ENCODE measurements around the gene THRB. TPM values are rescaled to one million over a fixed set of nuclear protein-coding genes. Genes with fewer than 3 reads are reported as not detected.

THRB gene
- total and polyA plus RNA-seq, 11 donors = 4.8 to 28.5 (median 21.0) TPM

DNA sequence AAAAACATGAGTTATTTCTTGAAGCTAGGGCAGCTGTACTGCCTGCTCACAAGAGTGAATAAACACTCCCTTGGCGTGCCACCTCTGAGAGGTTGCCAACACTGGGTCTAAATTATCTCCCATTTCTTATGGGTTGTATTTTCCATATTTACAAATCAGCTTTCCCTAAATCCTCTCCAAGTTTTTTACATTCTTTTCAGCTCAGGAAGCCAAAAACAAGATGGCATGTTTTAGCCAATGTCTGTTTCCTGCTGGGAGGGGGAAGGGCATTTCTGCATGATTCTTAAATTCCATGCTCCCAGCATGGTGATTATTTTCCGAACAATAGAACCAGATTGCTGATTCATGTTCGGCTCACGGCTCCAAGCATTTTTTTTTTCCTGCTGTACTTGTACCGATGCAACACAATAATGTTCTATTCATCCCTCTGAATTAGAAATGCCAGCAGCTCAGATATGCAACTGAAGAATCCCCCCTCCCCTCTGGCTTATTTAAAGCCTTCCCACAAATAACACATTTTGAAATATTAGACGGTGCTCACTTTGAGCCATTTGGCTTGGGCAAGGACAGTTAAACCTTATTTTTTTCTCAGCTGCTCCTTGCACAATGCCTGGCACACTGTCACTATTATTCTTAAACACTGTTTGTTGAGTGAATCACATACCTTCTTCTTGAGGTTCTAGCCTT is 252.5 kb downstream of the THRB start:
- WGBS, 4 donors = 19 to 48% (median 24%) methylated on average over 6 of the region's 6 CpGs
- intact Hi-C loops (cut with DNase I) = no loop called here
- H3K27me3 ChIP-seq = no peaks in the 10 kb centered on the region
- DNase-seq = peak in 1 of 5 donors; percentile 29
- TF ChIP-seq, protein P1, sequence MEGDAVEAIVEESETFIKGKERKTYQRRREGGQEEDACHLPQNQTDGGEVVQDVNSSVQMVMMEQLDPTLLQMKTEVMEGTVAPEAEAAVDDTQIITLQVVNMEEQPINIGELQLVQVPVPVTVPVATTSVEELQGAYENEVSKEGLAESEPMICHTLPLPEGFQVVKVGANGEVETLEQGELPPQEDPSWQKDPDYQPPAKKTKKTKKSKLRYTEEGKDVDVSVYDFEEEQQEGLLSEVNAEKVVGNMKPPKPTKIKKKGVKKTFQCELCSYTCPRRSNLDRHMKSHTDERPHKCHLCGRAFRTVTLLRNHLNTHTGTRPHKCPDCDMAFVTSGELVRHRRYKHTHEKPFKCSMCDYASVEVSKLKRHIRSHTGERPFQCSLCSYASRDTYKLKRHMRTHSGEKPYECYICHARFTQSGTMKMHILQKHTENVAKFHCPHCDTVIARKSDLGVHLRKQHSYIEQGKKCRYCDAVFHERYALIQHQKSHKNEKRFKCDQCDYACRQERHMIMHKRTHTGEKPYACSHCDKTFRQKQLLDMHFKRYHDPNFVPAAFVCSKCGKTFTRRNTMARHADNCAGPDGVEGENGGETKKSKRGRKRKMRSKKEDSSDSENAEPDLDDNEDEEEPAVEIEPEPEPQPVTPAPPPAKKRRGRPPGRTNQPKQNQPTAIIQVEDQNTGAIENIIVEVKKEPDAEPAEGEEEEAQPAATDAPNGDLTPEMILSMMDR (IDR thresholded peaks at IDR 0.05) = no peak
- TF ChIP-seq POLR2A (IDR thresholded peaks at IDR 0.05) = no peak
- H3K4me1 ChIP-seq = peaks cover 0 to 38% (median 13%) of the 10 kb centered on the region in 12 donors
- no peaks in the 10 kb centered on the region for H3K9me3 ChIP-seq
- H3K4me3 ChIP-seq = no peak overlapping the region
- H3K36me3 ChIP-seq = no peaks in the 10 kb centered on the region
- peak in 2 of 4 donors; percentile 28 to 34 for ATAC-seq
- peak overlapping the region in 6 of 12 donors; percentile 1 to 57 (median 34) for H3K27ac ChIP-seq

DNA sequence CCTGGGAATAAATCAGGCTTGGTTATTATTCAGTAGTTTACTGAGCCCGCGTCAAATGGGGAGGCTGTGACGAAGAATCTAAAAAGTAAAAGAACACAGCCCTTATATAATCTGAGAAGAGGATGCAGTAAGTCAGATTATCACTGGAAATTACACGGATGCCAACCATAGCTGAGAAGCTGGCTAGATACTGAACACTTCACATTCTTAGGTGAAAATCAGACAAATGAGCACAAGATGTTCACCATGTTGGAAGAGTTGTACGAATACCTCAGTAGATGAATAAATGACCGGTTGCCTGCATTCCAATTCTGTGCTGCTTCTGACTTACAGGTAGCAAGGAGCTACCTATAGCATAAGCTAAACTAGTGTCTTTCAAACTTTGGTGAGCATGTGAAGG is 254.3 kb downstream of the THRB start:
- Histone ChIP-seq H3K4me1 (peaks cover 0 to 38% (median 13%) of the 10 kb centered on the region in 12 donors), H3K9me3 (no peaks in the 10 kb centered on the region), H3K27me3 (no peaks in the 10 kb centered on the region), H3K4me3 (no peak overlapping the region), H3K36me3 (no peaks in the 10 kb centered on the region), H3K27ac (no peak overlapping the region)
- ATAC-seq = no peak
- DNase-seq = no peak
- WGBS, 4 donors = 79 to 94% (median 93%) methylated on average over 6 of the region's 6 CpGs
- intact Hi-C loops (cut with DNase I) = loop anchor here in 1 of 10 donors (2.0 kb wide), 1 partner anchor 242 kb away; no protein-coding TSS in a partner anchor
- TF ChIP-seq, protein P1 (IDR thresholded peaks at IDR 0.05) = no peak
- TF ChIP-seq POLR2A (IDR thresholded peaks at IDR 0.05) = no peak

DNA sequence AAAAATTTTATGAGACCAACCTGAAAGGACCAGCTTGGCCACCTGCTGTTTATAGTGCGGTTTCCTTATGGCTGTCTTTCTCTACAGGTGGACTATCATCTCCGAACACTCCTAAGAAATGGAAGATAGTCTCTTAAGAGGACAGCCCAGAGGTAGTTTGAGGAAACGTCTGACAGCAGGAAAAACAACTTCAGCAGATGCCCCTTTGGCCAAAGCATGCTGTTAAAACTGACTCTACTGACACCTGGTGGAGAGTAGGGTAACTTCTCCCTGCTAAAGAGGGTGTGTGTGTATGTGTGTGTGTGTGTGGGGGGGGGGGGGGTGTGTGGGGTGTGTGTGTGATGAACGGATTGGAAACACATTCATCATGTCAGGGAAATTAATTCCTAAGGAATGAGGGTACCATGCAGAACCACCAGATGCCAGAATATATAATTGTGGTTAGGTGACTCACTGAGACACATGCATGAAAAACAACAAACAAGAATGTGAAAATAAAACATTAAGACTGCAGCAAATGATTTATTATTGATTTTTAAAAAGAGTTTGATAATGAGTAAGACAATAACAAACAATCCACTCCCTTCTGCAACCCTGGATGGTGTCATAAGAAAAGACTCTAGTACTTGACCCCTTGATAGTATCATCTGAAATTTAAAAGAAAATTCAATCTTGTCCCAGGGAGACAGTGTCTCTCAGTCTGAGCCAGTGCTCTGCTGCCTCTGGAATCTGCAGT is 256.5 kb downstream of the THRB start:
- no peaks in the 10 kb centered on the region for H3K36me3 ChIP-seq
- DNase-seq (peak in 2 of 5 donors; percentile 39 to 46), ATAC-seq (peak; percentile 29 to 85 (median 74))
- WGBS, 4 donors = 14 to 24% (median 19%) methylated on average over 4 of the region's 4 CpGs
- peak overlapping the region in 4 of 12 donors; percentile 19 to 70 (median 38) for H3K27ac ChIP-seq
- peaks cover 0 to 38% (median 13%) of the 10 kb centered on the region in 12 donors for H3K4me1 ChIP-seq
- H3K27me3 ChIP-seq = no peaks in the 10 kb centered on the region
- no peak overlapping the region for H3K4me3 ChIP-seq
- intact Hi-C loops (cut with DNase I) = loop anchor here (1.0 to 10.0 kb wide), 16 partner anchors 51 to 353 kb away; no protein-coding TSS in a partner anchor
- H3K9me3 ChIP-seq = no peaks in the 10 kb centered on the region
- TF ChIP-seq, protein P1 (IDR thresholded peaks at IDR 0.05) = peak in 11 of 12 donors; percentile 40 to 68 (median 55)
- TF ChIP-seq POLR2A (IDR thresholded peaks at IDR 0.05) = no peak

DNA sequence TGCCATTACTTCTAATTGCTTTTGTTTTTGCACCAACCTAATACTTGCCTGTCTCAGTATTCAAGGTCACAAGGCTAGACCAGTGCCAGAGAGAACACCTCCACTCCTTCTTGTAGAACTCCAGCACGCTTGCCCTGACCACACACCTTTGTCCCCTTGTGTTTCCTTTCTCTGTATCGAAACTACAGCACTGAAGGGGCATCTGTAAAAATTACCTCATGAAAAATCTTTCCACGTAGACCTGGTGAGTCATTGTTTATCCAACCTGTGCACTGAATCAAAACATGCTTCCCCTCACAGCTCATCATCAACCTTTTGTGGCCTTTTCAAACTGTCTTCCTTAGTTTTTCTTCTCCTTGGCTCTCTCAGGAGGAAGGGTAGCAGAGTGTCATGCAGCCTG is 259.5 kb downstream of the THRB start:
- Histone ChIP-seq H3K4me3 (no peak overlapping the region), H3K27me3 (no peaks in the 10 kb centered on the region), H3K36me3 (no peaks in the 10 kb centered on the region), H3K27ac (no peak overlapping the region), H3K9me3 (no peaks in the 10 kb centered on the region), H3K4me1 (peaks cover 0 to 20% (median 2%) of the 10 kb centered on the region in 12 donors)
- no peak for ATAC-seq
- 84 to 88% (median 86%) methylated on average over 3 of the region's 3 CpGs for WGBS, 4 donors
- no peak for DNase-seq
- no peak for TF ChIP-seq POLR2A (IDR thresholded peaks at IDR 0.05)
- TF ChIP-seq, protein P1 (IDR thresholded peaks at IDR 0.05) = no peak
- intact Hi-C loops (cut with DNase I) = loop anchor here in 9 of 10 donors (5.0 to 10.0 kb wide), 9 partner anchors 48 to 350 kb away; no protein-coding TSS in a partner anchor

Measured in heart left ventricle (tissue), 16 donors.